Upper lobe of left lung (tissue), 6 donors: ENCODE measurements around the gene GNA12. TPM values are rescaled to one million over a fixed set of nuclear protein-coding genes. Genes with fewer than 3 reads are reported as not detected.

Experiments used
- ATAC-seq, 2 donors: fragments of 200-7000 bp; cut with Tn5 transposase; one replicate each; pipeline ENCODE4 v1.9.1; 2022; ENCODE audit warnings: mild to moderate bottlenecking in 2 of 2, moderate library complexity in 2 of 2; ENCODE audit not compliant: low FRiP score in 2 of 2
- DNase-seq, 2 donors: peaks; one replicate each; pipeline ENCODE4 v3.0.0-alpha.2; 2019 to 2020
- H3K27ac ChIP-seq, 4 donors: fragments of 200-600 bp; sonication (generic); one replicate each; pipeline ENCODE4 v1.5.1; 2016 to 2019
- H3K27me3 ChIP-seq, 4 donors: fragments of 200-600 bp; sonication (generic); one replicate each; pipeline ENCODE4 v1.5.1; 2017 to 2019
- H3K36me3 ChIP-seq, 4 donors: fragments of 200-600 bp; sonication (generic); one replicate each; pipeline ENCODE4 v1.5.1; 2016 to 2019
- H3K4me1 ChIP-seq, 4 donors: fragments of 200-600 bp; sonication (generic); one replicate each; pipeline ENCODE4 v1.5.1; 2018 to 2019
- H3K4me3 ChIP-seq, 4 donors: fragments of 200-600 bp; sonication (generic); one replicate each; pipeline ENCODE4 v1.5.1; 2017 to 2019; ENCODE audit warnings: mild to moderate bottlenecking in 2 of 4, moderate library complexity in 1 of 4
- H3K9me3 ChIP-seq, 4 donors: fragments of 200-600 bp; sonication (generic); one replicate each; pipeline ENCODE4 v1.5.1; 2018 to 2019
- CTCF ChIP-seq, 6 experiments: fragments of 450-650 bp in 4 of 6; fragments of 200-600 bp in 2 of 6; sonication (generic) in 2 of 6; IDR thresholded peaks; one replicate each; pipeline ENCODE4 v1.5.1; 2016 to 2019; ENCODE audit warnings: antibody characterized with exemption in 6 of 6
- EP300 ChIP-seq, 4 donors: sonication (generic); formaldehyde crosslinking; IDR thresholded peaks; one replicate each; pipeline ENCODE4 v1.5.1; 2017; ENCODE audit warnings: antibody characterized with exemption in 4 of 4, control low read depth in 2 of 4
- POLR2A ChIP-seq, 4 donors: fragments of 450-650 bp; IDR thresholded peaks; one replicate each; pipeline ENCODE4 v1.5.1; 2016 to 2017; ENCODE audit warnings: antibody characterized with exemption in 4 of 4, mild to moderate bottlenecking in 2 of 4
- POLR2AphosphoS5 ChIP-seq, 2 donors: sonication (generic); formaldehyde crosslinking; IDR thresholded peaks; one replicate each; pipeline ENCODE4 v1.5.1; 2017; ENCODE audit warnings: antibody characterized with exemption in 2 of 2
- WGBS, 2 donors: methylation state at CpG; one replicate each; pipeline ENCODE4 v1.1.5; 2017 to 2018; 5-methylcytosine and 5-hydroxymethylcytosine counted together
- total RNA-seq, 6 donors: library from RNA; depleted of rRNA in 4 of 6; stranded (reverse); fragments of >200 nt in 4 of 6; gene quantifications; one replicate each; pipeline versions ENCODE4 v1.1.0 to v1.2.1, GENCODE V29; 2016 to 2021
- donor health status: DM: no; HTN: no; CAD: no; lungs with moderate emphysema.
- donor health status: DM: no; HTN: yes; CAD: no; lungs with severe emphysema.

Gene GNA12
- total RNA-seq, 6 donors from 2014 or later = 24.0 to 52.3 (median 35.7) TPM

- TF ChIP-seq POLR2AphosphoS5 (IDR thresholded peaks at IDR 0.05) (no peak), POLR2A (IDR thresholded peaks at IDR 0.05) (no peak), EP300 (IDR thresholded peaks at IDR 0.05) (no peak), CTCF (IDR thresholded peaks at IDR 0.05) (no peak)
- H3K27ac ChIP-seq = peak overlapping the region in 1 of 4 donors; percentile 52
- 82 to 87% methylated on average over 5 of the region's 5 CpGs for WGBS, 2 donors
- peaks cover 3 to 39% (median 14%) of the 10 kb centered on the region in 4 donors for H3K36me3 ChIP-seq
- no peak for DNase-seq
- H3K27me3 ChIP-seq = no peaks in the 10 kb centered on the region
- no peak overlapping the region for H3K4me3 ChIP-seq
- no peaks in the 10 kb centered on the region for H3K9me3 ChIP-seq
- H3K4me1 ChIP-seq = peaks cover 0 to 14% (median 7%) of the 10 kb centered on the region in 4 donors
- ATAC-seq = no peak
These were observed 51.9 kb downstream of the GNA12 start for GRCh38 chr7:2792235-2792634.

- H3K27ac ChIP-seq = no peak overlapping the region
- no peak for TF ChIP-seq EP300 (IDR thresholded peaks at IDR 0.05)
- no peak for TF ChIP-seq POLR2AphosphoS5 (IDR thresholded peaks at IDR 0.05)
- TF ChIP-seq POLR2A (IDR thresholded peaks at IDR 0.05) = no peak
- TF ChIP-seq CTCF (IDR thresholded peaks at IDR 0.05) = no peak
- peaks cover 3 to 39% (median 14%) of the 10 kb centered on the region in 4 donors for H3K36me3 ChIP-seq
- H3K9me3 ChIP-seq = no peaks in the 10 kb centered on the region
- no peak overlapping the region for H3K4me3 ChIP-seq
- H3K27me3 ChIP-seq = no peaks in the 10 kb centered on the region
- peaks cover 0 to 8% (median 4%) of the 10 kb centered on the region in 4 donors for H3K4me1 ChIP-seq
- no peak for ATAC-seq
- no peak for DNase-seq
- 91 to 92% methylated on average over 5 of the region's 5 CpGs for WGBS, 2 donors
These were observed 52.7 kb downstream of the GNA12 start for GRCh38 chr7:2791390-2791789.

- peaks cover 0 to 16% (median 9%) of the 10 kb centered on the region in 4 donors for H3K36me3 ChIP-seq
- DNase-seq (no peak), ATAC-seq (peak in 1 of 2 donors; percentile 11)
- WGBS, 2 donors = 88 to 95% methylated on average over 19 to 24 of the region's 24 CpGs
- no peak overlapping the region for H3K27ac ChIP-seq
- TF ChIP-seq POLR2AphosphoS5 (IDR thresholded peaks at IDR 0.05) = no peak
- TF ChIP-seq POLR2A (IDR thresholded peaks at IDR 0.05) = no peak
- TF ChIP-seq EP300 (IDR thresholded peaks at IDR 0.05) = no peak
- TF ChIP-seq CTCF (IDR thresholded peaks at IDR 0.05) = no peak
- no peaks in the 10 kb centered on the region for H3K9me3 ChIP-seq
- no peak overlapping the region for H3K4me3 ChIP-seq
- H3K4me1 ChIP-seq = peaks cover 0 to 8% (median 1%) of the 10 kb centered on the region in 4 donors
- H3K27me3 ChIP-seq = no peaks in the 10 kb centered on the region
These were observed 56.7 kb downstream of the GNA12 start for GRCh38 chr7:2787251-2787951.

GRCh38 chr7:2786607-2787116, 57.4 kb downstream of the GNA12 start:
- peaks cover 0 to 11% (median 3%) of the 10 kb centered on the region in 4 donors for H3K36me3 ChIP-seq
- no peak for DNase-seq

More at GRCh38 chr7:2786607-2787116, 57.4 kb downstream of the GNA12 start:
- Histone ChIP-seq H3K27me3 (no peaks in the 10 kb centered on the region), H3K27ac (no peak overlapping the region), H3K4me1 (peaks cover 0 to 6% (median 1%) of the 10 kb centered on the region in 4 donors), H3K4me3 (no peak overlapping the region), H3K9me3 (no peaks in the 10 kb centered on the region)
- TF ChIP-seq CTCF (IDR thresholded peaks at IDR 0.05) (no peak), POLR2AphosphoS5 (IDR thresholded peaks at IDR 0.05) (no peak), POLR2A (IDR thresholded peaks at IDR 0.05) (no peak), EP300 (IDR thresholded peaks at IDR 0.05) (no peak)
- WGBS, 2 donors = 93% methylated on average over 7 to 11 of the region's 11 CpGs
- peak in 1 of 2 donors; percentile 60 for ATAC-seq
